GM12873 (cell line): Measurements from ENCODE around the gene SRP68.

Source experiments
- TF ChIP-seq, protein P1 (sequence below): IDR thresholded peaks from 2 replicates; pipeline ENCODE4 v1.5.1; 2012; ENCODE audit warnings: low read depth, mild to moderate bottlenecking, moderate library complexity, low read length, control low read depth; ENCODE audit not compliant: insufficient read depth; ENCODE audit errors: missing control alignments

Gene SRP68

GRCh38 chr17:76065775-76066174 lies 6.5 kb downstream of the SRP68 start:
- TF ChIP-seq, protein P1, sequence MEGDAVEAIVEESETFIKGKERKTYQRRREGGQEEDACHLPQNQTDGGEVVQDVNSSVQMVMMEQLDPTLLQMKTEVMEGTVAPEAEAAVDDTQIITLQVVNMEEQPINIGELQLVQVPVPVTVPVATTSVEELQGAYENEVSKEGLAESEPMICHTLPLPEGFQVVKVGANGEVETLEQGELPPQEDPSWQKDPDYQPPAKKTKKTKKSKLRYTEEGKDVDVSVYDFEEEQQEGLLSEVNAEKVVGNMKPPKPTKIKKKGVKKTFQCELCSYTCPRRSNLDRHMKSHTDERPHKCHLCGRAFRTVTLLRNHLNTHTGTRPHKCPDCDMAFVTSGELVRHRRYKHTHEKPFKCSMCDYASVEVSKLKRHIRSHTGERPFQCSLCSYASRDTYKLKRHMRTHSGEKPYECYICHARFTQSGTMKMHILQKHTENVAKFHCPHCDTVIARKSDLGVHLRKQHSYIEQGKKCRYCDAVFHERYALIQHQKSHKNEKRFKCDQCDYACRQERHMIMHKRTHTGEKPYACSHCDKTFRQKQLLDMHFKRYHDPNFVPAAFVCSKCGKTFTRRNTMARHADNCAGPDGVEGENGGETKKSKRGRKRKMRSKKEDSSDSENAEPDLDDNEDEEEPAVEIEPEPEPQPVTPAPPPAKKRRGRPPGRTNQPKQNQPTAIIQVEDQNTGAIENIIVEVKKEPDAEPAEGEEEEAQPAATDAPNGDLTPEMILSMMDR: no peak

DNA sequence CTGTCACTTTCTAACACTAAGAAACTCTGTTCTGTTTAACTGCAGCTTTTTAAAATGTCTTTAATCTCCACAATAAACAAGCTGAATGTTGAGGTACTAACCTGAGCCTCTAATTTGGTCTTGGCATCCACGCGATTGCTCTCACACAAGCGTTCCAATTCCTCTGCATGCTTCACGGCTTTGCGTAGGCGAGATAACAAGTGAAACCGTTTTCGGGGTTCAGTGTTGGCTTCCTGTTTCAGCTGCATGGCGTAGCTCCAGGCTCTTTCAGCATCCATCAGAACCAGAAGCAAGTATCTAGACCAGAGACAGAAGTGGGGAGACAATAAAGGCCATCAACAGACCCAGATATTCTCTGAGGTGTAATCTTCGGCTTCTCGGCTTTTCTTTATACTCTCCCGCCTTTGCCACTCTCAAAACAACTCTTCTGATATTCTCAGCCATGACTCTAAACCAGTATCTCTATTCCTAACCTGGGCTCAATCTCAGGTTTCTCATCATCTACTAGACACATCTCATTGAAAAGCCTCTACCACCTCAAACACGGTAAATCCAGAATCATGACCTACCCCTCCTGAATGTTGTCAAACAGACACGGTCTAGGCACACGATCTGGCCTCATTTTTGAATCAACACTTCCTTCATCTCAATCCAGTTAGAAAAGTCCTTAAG lies 8.3 kb downstream of the SRP68 start:
- TF ChIP-seq, protein P1: no peak

DNA sequence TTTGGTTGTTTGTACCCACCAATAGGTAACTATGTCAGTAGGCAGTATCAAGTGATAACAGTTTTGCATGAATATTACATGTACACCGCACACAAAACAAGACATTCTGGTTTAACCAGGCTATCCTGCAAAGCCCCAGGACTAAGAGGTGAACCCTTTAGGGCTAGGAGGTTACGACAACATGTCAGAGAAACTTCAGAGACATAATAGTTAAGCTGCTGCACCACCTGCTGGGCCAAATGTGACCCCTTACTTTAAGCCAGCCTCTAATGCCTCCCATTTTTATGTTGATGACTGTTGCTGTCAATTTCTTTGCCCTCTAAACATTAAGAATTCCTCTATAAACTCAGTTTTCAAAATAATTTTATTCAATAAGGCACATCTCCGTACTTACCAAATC lies 15.4 kb downstream of the SRP68 start:
- TF ChIP-seq, protein P1: no peak

DNA sequence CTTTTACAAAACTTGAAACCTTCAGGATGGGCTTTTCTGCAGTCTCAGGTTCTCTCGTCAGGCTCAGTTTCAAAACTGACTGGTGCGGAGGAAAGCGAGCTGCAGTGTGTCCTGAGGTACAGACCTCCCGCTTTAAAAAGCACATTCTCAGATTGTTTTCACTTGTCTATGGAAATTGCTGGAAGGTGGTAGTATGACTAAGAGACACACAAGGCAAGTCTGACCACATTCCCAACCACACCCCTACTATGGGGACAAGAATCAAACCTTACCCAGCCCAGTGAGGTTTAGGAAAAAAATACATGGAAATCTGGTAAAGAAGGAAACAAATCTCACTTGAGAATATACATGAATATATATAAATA lies 18.2 kb downstream of the SRP68 start:
- TF ChIP-seq, protein P1: no peak

DNA sequence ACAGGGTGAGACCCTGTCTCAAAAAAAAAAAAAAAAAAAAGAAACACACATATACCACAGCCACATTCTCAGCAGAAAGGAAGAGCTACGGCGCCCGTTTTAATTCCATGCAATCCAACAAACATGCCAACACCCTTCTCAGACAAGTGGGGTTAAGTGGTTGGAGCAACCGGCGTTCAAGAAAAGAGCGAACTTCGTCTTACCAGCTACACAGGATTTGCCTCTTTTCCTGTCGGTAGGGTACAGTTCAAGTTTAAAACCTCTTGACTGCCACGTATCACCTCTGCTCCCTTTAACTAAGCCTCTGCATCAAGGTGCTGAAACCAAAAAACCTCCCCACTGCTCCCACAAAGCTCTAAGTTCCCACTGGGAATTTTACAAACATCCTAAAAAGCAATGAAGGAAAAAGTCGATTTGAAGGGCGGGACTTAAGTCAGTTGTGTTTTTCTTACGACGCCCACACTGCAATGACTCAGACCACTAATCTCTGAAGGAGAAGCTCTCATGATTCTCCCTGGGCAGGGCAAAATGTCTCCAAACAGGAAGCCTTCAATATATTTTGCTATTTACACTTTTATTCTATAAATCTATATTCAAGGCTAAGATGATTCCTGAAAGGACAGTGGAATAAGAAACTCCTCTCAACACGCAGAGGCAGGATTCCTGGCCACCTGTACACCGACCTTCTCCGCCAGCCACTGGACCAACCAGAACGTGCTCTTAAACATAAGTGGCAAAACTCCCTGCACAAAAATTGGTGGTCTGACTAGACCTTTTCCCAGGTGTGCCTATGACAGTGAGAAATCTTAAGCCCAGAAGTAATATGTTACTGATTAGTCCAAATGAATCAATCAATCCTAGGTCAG lies 18.8 kb downstream of the SRP68 start:
- TF ChIP-seq, protein P1: no peak

DNA sequence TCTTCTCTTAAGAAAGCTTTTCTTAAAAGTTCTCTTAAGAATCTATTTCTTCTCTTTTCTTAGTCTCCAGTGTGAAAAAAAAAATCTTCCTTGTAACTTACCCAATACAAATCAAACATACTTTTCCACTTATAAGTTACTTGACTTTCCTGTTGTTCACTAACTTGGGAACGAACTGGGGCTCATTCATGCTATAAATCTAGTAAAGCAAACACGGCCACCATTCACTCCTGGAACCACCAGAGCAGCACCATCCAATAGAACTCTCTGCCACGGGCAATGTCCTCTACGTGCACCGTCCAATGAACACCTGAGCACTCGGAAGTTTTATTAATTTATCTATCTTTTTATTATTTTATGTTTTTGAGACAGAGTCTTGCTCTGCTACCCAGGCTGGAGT lies 20.8 kb downstream of the SRP68 start:
- TF ChIP-seq, protein P1: no peak
